GM18867 (cell line): ENCODE results near the gene KLC1.
A peak's percentile ranks its signal among the peaks of the same experiment; 100 is the strongest.

Source experiments
- ATAC-seq: cut with Tn5 transposase; IDR thresholded peaks from one replicate; pipeline ENCODE4 v1.9.1; 2021; ENCODE audit warnings: mild to moderate bottlenecking, moderate library complexity; ENCODE audit not compliant: unreplicated experiment

The KLC1 gene

DNA sequence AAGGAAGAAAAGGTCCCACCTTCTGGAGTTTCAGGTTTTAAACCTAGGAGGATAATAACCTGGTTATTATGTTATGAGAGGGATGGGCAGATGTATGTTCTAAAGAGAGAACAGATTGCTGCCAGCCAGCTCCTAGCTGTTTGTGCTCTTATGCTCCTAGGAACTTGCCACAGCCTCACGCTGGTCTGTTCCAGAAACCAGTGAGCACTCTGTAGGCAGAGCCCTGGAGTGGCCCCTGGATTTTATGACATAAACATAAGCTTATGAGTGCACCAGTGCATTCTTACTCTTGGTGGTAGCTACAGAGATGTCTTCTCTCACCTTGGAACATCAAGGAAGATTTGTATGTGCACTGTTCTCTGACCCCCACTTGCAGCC is 27.7 kb downstream of the KLC1 start:
- ATAC-seq = no peak

DNA sequence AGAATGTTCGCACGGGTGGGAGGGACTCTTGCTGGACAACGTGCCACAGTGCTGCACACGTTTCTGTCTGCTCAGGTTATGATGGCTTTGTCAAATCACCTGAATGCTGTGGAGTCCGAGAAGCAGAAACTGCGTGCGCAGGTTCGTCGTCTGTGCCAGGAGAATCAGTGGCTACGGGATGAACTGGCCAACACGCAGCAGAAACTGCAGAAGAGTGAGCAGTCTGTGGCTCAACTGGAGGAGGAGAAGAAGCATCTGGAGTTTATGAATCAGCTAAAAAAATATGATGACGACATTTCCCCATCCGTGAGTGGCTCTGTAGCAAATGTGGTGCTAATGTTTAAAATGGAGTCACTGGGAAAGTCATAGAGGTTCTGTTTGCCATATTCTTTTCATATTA is 28.5 kb downstream of the KLC1 start:
- no peak for ATAC-seq

DNA sequence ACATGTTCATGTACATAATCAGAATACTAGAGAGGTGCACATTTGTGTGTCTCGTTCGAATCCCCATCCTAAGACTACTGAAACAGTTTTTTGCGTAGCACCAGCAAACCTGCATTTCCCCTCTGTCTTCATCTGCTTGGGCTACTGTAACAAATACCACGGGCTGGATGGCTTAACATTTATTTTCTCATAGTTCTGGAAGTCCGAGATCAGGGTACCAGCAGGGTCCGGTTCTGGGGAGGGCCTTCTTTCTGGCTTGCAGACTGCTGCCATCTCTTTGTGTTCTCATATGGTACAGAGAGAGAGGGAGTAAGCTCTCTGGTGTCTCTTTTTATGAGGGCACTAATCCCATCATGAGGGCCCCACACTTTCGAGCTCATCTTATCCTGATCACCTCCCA is 30.6 kb downstream of the KLC1 start:
- ATAC-seq = no peak

DNA sequence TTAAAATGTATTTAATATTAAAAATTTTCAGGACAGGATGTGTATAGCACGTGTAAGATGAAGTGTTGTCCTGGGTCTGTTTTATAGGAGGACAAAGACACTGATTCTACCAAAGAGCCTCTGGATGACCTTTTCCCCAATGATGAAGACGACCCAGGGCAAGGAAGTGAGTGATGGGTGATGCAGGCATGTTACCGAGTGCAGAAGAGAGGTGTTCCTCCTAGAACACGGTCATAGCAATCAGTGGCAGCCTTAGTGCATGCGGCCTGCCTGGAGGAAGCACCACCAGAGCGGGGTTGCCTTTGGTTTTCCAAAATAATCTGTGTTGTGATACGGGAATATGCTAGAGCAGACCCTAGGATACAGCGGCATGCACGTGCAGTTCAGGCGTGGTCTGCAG is 33.0 kb downstream of the KLC1 start:
- no peak for ATAC-seq

DNA sequence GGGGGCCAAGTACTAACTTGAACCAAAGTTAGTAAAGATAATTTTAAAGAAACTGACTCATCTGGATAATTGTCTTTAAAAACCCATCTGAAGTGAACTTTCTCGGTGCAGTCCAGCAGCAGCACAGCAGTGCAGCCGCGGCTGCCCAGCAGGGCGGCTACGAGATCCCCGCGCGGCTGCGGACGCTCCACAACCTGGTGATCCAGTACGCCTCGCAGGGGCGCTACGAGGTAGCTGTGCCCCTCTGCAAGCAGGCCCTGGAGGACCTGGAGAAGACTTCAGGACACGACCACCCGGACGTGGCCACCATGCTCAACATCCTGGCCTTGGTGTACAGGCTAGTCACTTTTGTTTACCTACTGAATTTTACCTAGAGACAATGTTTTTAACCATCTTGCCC is 33.6 kb downstream of the KLC1 start:
- ATAC-seq = no peak

DNA sequence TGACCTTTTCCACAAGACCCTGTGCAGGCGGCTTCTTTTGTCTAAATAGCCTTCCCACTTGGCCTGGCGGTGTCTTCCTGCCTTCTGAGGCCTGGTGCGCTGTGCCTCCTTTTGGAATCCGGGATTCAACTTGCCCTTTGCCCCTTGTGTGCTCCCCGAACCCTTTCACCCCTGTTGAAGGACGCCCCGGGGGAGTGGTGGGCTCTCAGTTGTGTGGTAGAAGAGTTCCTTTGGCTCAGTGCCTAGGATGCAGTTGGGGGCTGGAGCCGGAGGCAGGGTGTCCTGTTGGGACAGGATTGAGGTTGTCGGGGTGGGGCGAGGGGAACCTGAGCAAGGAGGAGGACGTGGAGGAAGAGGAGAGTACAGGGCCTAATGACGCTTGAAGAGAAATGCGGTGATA is 34.5 kb downstream of the KLC1 start:
- no peak for ATAC-seq

DNA sequence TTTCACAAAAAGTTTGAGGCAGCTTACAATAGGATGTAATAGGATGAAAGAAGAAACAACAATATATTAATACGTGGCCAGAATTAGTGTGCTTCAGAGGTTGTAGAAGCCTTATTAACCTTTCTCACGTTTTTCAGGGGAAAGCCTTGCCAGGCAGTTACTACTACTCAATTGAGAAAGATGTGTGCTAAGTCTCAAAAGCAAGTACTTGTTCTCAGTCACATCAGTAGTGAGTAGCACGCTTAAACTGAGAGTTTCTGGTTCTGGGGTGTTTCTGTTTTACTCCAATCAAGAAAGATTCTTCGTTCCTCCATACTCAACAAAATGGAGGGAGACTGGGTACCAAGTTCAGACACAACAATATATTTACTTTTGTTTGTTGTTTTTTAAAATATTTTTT is 38.7 kb downstream of the KLC1 start:
- ATAC-seq = no peak

DNA sequence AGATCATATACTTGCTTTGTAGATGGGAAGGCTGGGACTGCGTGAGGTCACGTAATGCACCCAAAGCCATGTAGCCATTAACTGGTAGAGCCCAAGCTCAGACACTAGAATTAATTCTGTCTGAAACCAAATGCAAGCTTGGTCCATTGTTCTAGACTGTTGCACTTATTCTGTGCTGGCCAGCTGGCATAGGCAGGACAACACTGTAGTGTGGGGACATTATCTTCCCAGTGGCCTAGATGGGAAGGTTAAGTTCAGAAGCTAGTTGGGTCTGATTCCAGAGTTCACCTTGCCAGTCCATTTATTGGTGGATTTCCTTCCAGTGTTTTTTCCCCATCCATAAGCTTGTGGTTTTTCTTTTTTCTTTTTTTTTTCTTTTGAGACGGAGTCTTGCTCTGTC is 39.1 kb downstream of the KLC1 start:
- ATAC-seq = no peak

DNA sequence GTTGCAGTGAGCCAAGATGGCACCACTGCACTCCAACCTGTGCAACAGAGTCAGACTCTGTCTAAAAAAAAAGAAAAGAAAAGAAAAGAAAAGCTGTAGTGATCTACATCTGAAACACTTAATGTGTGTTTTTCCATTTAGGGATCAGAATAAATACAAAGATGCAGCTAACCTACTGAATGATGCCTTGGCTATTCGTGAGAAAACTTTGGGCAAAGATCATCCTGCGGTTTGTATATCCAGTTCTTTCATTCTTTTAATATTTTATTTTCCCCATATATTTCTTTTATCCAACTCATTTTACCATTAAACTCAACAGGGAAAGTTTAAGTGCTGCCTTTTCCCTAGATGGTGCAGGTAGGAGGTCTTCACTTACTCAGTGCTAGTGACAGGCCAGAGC is 40.4 kb downstream of the KLC1 start:
- ATAC-seq = no peak

DNA sequence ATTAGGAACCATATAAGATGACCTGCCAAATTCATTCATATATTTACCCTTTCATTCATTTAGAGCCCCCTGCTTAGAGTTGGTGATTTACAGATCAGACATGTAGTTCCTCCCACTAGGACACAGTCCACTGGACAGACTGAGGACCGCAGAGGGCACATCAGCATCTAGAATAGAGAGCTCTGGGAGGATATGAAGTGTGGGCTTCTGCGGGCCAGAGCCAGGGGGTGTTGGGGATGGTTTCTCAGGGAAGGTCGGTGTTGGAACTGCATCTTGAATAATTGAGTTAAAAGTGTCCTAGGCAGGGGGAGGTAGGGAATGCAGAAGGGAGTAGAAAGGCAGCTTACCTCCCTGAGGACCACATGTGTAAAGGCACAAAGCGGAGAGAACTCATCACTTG is 42.9 kb downstream of the KLC1 start:
- no peak for ATAC-seq

DNA sequence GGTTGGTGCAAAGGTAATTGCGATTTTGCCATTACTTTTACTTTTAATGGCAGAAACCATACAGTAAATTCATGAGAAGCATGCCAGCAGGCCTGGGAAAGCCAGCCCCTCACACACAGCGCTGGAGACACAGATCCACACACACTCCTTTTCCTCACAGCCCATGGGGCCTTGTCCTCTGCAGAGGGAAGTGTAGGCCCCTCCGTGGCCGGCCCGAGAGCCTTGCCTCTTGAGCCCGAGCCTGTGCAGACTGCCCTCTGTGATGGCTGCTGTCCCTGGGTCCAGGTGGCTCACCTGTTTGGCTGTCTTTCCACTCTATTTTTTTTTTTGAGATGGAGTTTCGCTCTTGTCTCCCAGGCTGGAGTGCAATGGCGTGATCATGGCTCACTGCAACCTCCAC is 46.9 kb downstream of the KLC1 start:
- no peak for ATAC-seq

DNA sequence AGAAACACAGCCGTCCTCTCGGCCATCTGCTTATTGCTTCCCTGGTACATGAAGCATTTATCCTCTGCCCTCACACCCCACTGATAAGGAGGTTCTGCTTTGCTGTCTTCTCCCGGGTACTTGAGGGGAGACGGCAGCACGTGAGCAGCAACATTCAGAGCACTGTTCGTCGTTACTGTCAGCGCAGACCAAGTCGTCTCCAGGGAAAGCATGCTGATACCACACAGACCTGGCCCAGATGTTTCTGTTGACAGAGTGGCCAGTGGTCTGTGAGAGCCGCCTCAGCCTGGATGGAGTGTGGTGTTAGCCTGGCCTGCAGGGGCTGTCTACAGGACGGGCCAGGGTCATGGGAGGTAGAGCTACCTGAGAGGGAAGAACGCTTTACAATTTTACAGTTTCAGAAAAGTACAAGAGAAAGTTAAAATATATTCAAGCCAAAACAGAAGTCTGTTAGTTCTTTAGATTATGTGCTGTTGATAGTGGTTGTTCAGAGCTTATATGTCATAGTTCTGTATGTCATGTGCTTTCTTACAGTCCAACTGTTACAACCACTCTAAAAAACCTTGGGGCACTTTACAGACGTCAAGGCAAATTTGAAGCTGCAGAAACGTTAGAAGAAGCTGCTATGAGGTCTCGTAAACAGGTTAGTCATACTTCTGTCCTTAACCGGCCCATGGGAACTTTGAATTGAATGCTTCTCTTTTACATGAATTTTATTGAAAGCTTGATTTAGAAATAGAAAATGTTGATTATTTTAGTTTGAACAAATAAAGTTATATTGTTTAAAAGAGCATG is 48.1 kb downstream of the KLC1 start:
- no peak for ATAC-seq

DNA sequence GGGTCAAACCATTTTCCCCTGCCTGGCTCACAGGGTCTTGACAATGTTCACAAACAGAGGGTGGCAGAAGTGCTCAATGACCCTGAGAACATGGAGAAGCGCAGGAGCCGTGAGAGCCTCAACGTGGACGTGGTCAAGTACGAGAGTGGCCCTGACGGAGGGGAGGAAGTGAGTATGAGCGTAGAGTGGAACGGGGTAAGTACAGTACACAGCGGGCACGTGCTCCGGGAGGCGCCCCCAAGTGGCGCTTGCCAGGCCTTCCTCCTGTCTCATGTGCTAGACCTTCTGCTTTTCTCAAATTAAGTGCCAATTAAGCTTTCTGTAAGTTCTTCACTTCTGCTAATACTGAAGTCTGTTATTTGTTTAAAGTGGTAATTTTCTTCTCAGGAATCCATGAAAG is 50.3 kb downstream of the KLC1 start:
- ATAC-seq = peak; percentile 66

DNA sequence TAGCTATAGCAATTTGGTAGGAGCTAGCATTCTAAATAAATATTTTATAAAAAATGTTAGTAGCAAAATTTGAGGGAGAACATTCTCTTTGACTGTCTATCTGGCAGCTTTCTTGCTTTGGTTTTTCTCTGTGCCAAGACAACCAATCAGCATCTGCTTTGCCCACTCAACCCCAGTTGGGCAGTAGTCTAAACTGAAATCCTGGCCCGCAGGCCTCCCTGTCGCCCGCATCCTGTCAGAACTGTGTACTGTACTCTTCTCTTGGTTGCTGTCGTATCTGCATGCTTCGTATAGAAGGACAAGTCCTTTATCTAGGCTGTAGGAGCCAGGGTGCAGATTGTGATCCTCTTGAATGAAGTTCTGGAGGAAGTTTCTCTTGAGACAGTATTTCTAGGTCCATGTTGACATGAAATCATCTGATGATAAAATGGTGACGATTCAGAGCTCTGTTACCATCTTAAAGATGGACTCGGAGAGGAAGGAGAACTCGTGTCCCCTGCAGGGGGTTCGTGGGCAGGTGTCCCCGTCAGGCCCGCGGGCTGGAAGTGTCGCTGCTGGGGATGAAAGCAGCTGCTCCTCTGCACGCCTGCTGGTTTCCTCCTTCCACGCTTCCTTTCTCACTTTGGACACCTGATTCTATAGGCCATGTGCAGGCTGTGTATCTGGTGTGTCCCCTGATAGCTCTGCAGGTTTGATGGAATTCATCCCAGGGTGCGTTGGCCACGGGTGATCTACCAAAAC is 51.6 kb downstream of the KLC1 start:
- no peak for ATAC-seq

DNA sequence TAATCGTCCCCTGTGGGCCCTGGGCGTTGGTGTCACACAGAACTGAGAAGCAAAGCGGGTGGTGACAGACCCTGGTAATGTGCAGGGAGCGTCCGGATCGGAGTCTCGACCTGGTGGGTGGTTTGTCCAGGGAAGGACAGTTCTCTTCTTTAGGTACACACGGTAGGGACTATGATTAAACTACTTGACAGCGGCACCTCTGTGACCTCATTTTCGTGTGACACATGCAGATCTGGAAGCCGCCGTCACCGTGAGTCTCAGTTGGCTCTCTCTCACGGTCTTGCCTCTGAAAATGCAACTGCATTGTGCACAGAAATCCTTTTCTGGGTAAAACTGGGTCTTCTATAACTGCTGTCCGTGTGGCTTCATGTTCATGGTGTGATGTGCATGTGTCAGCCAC is 54.1 kb downstream of the KLC1 start:
- ATAC-seq = no peak

DNA sequence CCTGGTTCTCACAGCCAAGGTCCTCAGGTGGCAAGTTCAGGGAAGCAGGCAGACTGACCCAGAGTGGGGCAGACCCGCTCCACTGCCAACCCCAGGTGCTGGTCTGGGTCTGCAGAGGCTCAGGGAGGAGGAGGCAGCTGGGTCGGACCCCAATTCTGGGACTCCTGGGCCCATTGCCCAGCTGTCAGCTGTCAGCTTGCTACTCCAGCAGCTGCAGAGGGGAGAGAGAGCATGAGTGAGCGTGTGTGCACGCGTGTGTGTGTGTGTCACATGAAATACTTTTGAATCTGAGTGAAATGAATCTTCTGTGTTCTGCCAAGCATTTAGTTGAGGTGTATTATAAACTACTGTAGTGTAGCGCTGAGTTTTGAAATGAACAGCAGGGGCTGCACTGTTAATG is 55.5 kb downstream of the KLC1 start:
- ATAC-seq = no peak

DNA sequence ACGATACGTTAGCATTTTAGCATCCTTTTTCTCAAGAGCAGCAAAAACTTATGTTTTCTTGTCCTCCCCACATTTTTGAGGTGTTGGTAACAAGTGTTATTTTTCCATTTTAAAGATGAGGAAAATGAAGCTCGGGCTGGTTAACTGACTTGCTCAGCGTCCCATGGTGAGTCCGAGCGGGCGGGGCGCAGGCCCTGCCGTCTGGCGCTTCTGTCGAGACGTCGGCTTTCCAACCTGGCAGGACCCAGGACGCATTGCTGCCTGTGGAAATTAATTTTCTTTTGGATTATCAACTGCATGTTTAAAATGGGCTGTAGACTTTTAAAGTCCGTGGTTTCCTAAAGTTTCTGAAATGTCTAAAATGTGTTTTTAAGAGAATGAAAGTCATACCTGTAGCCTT is 55.9 kb downstream of the KLC1 start:
- ATAC-seq = no peak

DNA sequence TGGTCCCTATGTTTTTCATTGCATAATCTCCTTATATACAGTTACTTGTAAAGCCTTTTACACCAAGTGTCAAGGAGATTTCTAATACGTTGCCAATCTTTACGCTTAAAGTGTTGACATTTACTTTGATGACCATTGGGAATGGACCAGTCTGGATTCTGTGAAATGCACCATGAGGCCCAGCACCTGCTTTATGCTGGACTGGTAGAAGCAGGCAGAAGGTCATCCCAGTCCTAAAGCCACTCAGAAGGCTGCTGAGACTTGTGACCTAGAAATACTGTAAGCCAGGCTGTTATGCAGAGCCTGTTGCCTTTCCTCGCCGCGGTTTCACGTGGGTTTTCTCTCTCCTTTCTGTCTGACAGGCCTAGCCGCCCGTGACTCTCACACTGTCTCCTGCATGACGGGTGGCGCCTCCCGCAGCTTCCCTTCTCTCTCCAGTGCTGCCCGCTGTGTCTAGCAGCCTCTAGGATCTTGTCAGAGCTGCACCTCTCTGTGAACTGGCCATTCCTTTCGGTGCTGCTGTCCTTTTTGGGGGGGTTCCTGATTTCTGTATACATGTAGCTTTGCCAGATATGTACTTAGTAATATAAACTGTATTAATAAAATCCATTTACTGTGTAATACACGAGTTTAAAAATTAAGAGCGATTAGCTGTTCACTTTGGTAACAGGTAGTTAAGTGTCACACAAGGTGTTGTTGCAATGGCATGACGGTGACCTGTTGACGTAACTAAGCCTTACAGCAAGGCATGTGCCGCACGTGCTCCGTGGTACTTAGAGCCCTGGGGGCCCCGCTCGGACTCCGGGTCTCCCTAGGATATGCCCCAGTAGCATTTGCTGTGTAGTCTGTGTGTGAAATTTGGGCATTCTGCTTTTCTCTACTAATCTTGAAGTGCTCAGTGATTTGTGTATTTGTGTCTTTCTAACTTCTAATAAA is 56.5 kb downstream of the KLC1 start:
- no peak for ATAC-seq

DNA sequence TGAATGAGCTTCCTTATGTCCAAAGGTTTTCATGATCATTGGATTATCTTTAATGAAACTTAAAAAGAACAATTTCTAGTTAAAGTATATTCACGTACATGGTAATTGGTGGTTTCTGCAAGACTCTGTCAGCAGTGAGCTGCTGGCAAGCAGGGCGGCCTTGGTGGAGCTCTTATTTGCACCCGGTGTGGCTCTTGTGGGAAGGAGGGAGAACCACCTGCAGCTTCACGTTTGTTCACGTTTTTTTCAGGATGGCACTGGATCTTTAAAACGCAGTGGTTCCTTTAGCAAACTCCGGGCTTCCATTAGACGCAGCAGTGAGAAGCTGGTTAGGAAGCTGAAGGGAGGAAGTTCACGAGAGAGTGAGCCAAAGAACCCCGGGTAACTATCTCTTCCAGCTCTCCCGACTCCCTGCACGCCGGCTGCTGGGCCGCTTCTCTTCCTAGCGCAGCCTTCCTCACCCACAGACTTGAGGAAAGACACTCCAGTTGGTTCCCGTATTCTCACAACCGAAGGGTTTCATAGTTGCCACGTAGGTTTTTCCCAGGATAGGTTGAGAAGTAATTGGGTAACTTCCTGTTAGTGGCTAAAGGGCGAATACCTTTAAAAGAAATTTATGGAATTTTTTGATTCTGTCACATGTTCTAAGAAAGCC is 57.9 kb downstream of the KLC1 start:
- no peak for ATAC-seq

DNA sequence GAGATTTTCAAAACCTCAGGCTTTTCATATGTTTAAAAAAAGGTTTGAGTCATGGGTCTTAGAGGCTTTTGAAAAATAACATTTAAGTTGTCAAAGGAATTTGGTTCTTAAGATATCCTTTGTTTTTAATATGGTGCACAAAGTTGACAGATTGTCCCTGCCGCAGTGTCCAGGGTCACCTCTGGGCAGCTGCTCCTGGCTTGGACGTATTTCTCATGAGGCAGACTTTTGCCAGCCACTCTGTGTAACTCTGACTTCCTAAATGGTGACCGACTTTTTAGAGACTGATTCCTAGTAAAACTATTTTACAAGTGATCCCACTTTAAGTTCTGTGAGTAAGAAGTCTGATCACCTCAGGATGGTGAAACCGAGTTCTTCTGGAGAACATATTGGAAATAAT is 58.7 kb downstream of the KLC1 start:
- no peak for ATAC-seq

DNA sequence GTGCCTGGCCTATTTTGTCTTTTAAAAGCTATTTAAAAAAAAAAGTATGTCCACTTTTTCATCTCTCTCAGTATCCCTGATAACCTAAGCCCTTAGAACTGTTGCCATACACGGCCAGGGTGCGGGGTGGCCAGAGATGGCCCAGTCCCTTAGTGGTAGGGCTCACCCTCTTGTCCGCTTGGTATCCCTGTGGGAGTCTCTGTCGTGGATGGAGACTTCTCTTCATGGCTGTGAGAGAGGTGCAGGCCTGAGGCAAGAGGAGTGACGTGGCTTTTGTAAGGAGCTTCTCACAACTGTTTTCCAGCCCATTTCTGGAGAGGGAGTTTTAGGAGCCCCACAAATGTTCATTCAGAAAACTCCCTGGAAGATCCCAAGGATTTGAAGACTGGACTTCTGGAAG is 59.4 kb downstream of the KLC1 start:
- ATAC-seq = no peak
